Measurements from ENCODE around the gene GPANK1. TPM values are rescaled to one million over a fixed set of nuclear protein-coding genes. Genes with fewer than 3 reads are reported as not detected.

Gene GPANK1
- total RNA-seq, 1 experiment from 2014 or later: 26.8 TPM

GRCh38 chr6:31691564-31692108, 26.8 kb upstream of the GPANK1 start:
- no CpG with 5 or more reads among the region's 12 CpGs for WGBS (ENCODE audit: extremely low coverage, insufficient read length, low lambda C conversion rate)
- H3K27ac Mint-ChIP-seq: no peak overlapping the region
- no peak for TF ChIP-seq CTCF (conservative IDR thresholded peaks at IDR 0.05)

More at GRCh38 chr6:31691564-31692108, 26.8 kb upstream of the GPANK1 start:
- no peak overlapping the region for H3K23ac ChIP-seq (ENCODE audit: insufficient read length, low read depth, low read length)
- no peak overlapping the region for H2BK12ac ChIP-seq (ENCODE audit: insufficient read length, low read depth, low read length)
- H3K79me2 ChIP-seq (ENCODE audit: insufficient read depth, low read length): no peaks in the 10 kb centered on the region
- H3K27me3 ChIP-seq (ENCODE audit: insufficient read depth, low read length): no peaks in the 10 kb centered on the region
- no peaks in the 10 kb centered on the region for H3K27me3 Mint-ChIP-seq (ENCODE audit: low read depth)
- no peak overlapping the region for H3K56ac ChIP-seq (ENCODE audit: insufficient read length, low read depth, low read length)
- peaks cover 9 to 61% (median 46%) of the 10 kb centered on the region in 3 experiments; a peak in 6 of 7 replicates for H3K36me3 Mint-ChIP-seq (ENCODE audit: insufficient read depth in 1 of 3, low read depth in 3 of 3)
- H3K4me3 Mint-ChIP-seq: no peak overlapping the region
- H3K4me1 Mint-ChIP-seq: peaks cover 5 to 10% of the 10 kb centered on the region in 2 experiments; a peak in 3 of 4 replicates
- no peak overlapping the region for H3K18ac ChIP-seq (ENCODE audit: insufficient read length, low read depth, low read length)
- H4K5ac ChIP-seq (ENCODE audit: insufficient read length, low read depth, low read length): no peak overlapping the region
- H2BK120ac ChIP-seq (ENCODE audit: low read depth, low read length, poor library complexity, severe bottlenecking): no peak overlapping the region
- no peak overlapping the region for H3K9ac ChIP-seq (ENCODE audit: extremely low read depth, insufficient read length, low read length)
- no peak overlapping the region for H2BK15ac ChIP-seq (ENCODE audit: low read depth, low read length)
- no peak overlapping the region for H3K4ac ChIP-seq (ENCODE audit: low read depth, low read length)
- H3K4me1 ChIP-seq (ENCODE audit: insufficient read depth, low read length): no peaks in the 10 kb centered on the region
- no peak overlapping the region for H3K4me2 ChIP-seq (ENCODE audit: insufficient read depth, insufficient read length, low read length)
- H4K20me1 ChIP-seq (ENCODE audit: control insufficient read depth, insufficient read depth, insufficient read length): no peaks in the 10 kb centered on the region
- H3K9me3 Mint-ChIP-seq: no peaks in the 10 kb centered on the region
- H3K23me2 ChIP-seq (ENCODE audit: insufficient read length, low read depth, low read length, poor library complexity, severe bottlenecking): no peaks in the 10 kb centered on the region
- DNase-seq: no peak
- no peak overlapping the region for H2AFZ ChIP-seq (ENCODE audit: low read length)
- H3K14ac ChIP-seq (ENCODE audit: insufficient read depth, low read length): no peak overlapping the region
- no peaks in the 10 kb centered on the region for H3K79me1 ChIP-seq (ENCODE audit: insufficient read depth, low read depth, low read length, poor library complexity, severe bottlenecking)
- H4K91ac ChIP-seq (ENCODE audit: insufficient read length, low read depth, low read length): no peak overlapping the region
- no peak overlapping the region for H4K8ac ChIP-seq (replicated peaks; ENCODE audit: insufficient read length, low read depth, low read length)
- H2BK20ac ChIP-seq (ENCODE audit: low read depth, low read length, poor library complexity, severe bottlenecking): no peak overlapping the region
- no peak overlapping the region for H2BK5ac ChIP-seq (ENCODE audit: insufficient read length, low read length)
- no peak overlapping the region for H2AK5ac ChIP-seq (ENCODE audit: insufficient read length, low read length)
- no peak overlapping the region for H3K27ac ChIP-seq (ENCODE audit: insufficient read length, low read depth, low read length)
- H3T11ph ChIP-seq (ENCODE audit: low read length): no peak overlapping the region
- no peaks in the 10 kb centered on the region for H3K9me3 ChIP-seq (ENCODE audit: control insufficient read depth, low read depth, low read length)
